Colon (tissue), 2 donors: ENCODE measurements around the gene EPHB3.
"Not testable (repeated sequence)": the region's sequence is repeated elsewhere in the genome, so short reads cannot be mapped to it uniquely, and the experiment has no call there.

Experiments used
- FAIRE-seq: peaks from 2 replicates; lab custom pipeline; 2012; peaks lifted over from hg19 to GRCh38; lab: Jason Lieb, UNC
- donor health status: control.
- donor health status: control.

The EPHB3 gene

GRCh38 chr3:184600685-184601377, 39.2 kb downstream of the EPHB3 start:
- FAIRE-seq: no peak

GRCh38 chr3:184601576-184602371, 40.2 kb downstream of the EPHB3 start:
- no peak for FAIRE-seq

- FAIRE-seq: no peak
Measured at GRCh38 chr3:184602372-184603150, 41.0 kb downstream of the EPHB3 start.

- FAIRE-seq: no peak
Measured at GRCh38 chr3:184603151-184604030, 41.8 kb downstream of the EPHB3 start.

- FAIRE-seq: no peak
Measured at GRCh38 chr3:184604039-184604601, 42.5 kb downstream of the EPHB3 start.

DNA sequence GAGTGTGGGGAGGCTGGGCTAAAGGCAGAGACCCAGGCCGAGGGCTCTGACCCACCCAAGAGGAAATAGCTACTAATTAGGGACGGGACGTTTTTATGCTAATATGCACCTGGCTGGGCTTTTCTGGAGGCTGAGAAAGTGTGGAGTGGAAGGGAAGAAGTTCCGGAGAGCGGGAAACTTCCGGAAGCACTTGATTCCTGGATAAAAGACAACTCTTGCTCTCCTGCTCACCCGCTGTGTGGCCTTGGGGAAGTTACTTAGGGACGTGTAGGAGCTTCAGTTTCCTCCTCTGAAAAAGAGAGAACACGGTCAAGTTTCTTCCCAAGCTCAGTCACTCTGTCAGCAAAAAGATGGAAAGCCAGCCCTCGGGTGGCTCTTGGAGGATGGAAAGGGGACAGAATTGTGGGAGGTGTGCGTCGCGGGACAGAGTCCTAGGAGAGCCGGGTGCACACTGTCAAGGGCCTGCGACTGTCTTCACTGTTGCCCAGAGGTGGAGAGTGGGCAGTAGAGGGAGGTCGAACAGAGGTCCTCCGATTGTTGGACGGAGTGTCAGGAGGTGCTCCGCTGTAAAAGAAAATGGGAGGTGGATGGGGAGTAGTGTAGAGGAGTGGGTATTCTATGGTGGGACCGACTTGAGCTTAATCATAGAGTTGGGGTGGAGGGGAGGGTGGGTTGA, 43.2 kb downstream of the EPHB3 start:
- no peak for FAIRE-seq

DNA sequence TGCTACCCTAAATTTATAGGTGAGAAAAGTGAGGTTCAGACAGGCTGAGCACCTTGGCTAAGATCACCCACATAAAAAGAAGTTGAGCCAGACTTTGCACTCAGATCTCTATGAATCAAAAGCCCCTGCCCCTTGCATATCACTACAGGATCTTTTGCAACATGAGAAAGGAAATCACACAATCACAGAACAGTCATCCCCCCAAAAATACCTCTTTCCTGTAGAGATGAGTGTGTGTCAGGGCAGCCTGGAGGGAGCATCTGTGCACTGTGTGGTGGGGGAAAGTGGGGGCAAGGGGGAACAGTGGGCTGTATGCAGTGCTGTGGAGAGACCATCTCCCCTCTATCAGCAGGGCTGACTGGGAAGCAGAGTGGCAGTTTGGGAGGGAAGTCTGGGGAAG, 46.6 kb downstream of the EPHB3 start:
- FAIRE-seq: no peak

DNA sequence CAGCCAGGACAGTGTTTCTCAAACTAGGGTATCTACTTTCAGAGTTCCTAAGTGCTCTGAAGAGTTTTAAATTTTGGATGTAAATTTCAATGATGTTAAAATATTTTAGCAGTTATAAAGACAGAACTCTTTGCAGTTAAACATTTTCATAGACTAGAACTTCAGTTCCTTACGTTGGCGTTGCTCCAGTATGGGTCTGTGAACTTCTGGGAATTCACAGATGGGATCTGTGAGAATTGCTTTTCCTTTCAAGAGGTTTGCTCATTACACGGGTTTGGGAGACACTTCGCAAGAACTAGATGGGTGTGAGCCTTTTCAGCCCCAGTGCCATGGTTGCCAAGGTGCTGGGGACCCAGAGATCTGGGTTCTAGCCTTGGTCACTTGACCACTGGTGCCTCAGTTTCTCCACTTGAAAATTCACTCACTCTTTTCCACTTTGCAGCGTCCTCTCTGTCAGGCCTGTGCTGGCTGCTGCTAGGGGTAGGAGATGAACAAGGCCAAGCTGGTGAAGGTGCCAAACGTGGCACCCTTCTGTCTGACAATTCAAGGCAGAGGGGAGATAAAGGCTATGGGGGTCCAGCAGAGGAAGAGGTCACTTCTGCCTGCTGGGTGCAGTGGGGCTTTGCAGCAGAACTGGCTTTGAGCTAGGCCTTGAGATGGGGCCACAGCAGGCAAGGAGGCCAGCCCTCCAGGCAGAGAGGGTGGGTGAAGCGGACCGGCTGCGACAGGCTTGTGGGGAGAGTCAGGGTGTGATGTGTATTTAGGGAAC, 48.1 kb downstream of the EPHB3 start:
- FAIRE-seq: no peak

DNA sequence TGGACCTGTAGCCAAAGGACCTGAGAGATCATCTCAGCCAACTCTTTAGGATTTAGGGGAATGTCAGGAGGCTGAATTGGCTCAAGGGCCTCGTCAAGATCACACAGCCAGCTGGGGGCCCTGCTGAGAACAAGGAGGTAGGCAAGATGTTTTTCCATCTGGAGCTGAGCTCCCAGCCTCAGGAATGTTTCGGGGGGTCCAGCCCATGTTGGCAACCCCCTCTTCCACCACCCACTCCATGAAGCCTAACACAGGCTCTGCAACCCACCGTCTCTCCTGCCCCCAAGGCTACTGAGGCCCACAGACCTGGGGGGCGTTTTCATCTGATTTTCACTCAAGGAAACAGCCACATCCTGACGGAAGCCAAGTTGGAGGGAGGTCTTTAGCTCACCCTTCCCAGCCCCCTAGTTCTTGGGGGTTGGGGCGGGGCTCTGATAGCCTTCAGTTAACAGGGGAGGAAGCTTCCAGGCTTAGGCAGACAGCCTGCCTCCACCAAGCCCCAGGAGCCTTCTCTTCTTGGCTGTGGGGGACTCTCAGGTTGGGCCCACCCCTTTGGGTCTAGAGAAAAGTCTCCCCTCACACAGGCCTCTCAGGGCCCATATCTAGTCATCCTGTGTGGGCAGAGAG, 48.8 kb downstream of the EPHB3 start:
- no peak for FAIRE-seq

DNA sequence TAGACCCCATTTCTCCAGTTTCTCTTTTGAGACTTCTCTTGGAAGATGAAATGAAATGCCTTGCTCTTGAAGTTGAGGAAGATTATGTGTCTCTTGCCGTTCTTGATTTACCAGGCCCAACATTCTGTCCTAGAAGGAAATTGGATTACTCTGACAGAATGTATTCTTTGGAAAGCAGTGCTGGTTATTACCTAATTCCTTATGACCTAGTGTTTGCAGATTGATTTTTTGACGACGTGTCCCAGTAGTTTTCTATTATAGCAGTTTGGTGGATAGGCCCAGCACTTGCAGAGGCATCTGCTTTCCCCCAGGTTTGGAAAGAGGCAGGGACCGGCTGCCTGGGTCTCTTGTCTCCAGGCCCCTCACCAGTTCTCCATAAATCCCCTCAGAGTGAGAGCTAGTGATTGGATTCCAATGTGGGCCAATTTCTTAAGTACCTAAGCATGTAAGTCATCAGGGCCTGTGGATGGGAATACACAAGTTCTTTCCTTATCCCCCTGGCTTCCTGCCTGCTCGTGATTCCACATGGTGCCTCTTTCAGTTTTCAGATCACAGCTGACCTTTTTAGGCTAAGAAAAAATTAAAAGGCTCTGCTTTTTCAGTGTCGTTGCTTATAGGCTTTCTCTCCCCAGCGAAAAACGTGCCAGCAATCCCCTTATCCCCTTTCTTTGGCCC, 50.2 kb downstream of the EPHB3 start:
- FAIRE-seq: no peak

DNA sequence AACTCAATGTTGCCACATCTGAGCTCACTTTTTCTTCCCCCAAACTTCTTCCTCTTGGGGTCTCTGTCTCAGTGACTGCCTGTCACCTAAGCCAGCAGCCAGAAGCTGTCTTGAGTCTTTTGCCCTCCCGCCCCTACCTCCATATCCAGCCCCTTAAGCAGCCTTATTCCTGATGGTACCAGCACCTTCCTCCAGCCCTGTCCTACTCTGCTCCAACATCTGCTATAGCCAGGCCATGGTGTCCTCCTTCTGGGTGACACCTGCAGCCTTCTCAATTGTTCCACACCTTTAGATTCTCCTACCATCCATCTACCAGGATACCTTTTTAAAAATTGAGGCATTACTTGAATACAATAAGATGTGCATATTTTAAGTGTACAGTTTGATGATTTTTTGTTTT, 53.8 kb downstream of the EPHB3 start:
- no peak for FAIRE-seq

DNA sequence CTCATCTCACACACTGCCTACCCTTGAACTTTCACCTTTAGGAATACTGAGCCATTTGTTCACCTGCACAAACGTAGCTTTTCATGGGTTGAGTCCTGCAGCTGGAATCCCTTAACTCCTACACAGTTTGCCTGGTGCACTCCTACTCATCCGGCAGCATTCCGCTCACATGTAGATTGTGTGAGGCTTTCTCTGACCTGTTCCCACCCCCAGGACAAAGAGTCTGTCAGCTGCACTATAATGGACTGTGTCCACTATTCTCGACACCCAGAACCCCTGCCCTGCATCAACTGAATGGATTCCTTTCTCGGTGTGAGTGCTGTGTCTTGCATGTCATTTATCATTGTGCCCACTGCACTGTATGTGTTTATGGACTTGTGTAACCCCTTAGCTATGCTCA, 54.9 kb downstream of the EPHB3 start:
- FAIRE-seq: no peak

- not testable (repeated sequence) for FAIRE-seq
Measured at GRCh38 chr3:184617306-184617705, 55.7 kb downstream of the EPHB3 start.

GRCh38 chr3:184618811-184619210, 57.2 kb downstream of the EPHB3 start:
- no peak for FAIRE-seq

DNA sequence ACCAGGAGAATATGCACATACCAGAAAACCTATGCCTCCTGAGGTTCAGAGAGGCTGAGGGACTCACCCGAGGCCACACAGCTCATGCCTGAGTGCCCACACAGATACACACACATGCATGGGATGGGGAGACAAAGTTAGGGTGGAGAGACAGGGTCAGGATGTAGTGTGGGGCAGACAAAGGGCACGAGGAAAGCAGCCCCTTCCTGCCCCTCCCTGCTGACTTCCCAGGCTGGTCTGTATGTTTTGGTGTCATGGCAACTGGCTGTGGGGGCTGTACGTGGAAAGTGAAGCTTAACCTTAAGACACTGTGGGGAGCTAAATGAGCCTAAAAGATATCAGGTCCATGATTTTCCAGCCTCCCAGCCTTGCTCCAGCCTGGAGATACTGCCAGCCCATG, 57.8 kb downstream of the EPHB3 start:
- FAIRE-seq: no peak

DNA sequence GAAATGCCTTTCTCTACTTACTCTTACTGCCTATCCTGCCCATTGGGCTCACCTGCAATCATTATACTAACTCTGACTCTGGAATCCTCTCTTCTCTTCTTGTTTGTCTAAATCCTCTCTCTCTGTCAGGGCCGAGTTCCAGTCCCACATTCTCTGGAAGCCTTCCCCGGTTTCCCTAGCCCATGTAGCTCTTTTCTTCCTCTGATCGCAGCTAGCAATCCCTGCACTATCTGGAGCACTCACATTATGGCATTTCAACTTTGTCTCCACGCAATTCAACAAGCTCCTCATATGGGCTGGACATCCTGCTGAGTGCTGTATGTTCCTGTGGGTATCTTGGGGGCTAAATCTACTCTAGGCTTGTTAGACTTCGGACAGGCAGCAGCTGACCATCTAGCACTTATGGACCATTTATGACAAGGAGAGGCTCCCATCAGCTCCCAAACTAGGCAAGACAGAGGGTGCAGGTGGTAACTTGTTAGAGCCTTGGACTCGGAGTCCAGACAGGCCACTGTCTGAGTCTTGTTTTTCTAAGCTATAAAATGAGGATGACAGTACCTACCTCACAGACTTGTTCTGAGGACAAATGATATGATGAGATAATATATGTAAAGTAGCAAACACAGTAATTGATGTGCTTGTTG, 58.3 kb downstream of the EPHB3 start:
- no peak for FAIRE-seq

DNA sequence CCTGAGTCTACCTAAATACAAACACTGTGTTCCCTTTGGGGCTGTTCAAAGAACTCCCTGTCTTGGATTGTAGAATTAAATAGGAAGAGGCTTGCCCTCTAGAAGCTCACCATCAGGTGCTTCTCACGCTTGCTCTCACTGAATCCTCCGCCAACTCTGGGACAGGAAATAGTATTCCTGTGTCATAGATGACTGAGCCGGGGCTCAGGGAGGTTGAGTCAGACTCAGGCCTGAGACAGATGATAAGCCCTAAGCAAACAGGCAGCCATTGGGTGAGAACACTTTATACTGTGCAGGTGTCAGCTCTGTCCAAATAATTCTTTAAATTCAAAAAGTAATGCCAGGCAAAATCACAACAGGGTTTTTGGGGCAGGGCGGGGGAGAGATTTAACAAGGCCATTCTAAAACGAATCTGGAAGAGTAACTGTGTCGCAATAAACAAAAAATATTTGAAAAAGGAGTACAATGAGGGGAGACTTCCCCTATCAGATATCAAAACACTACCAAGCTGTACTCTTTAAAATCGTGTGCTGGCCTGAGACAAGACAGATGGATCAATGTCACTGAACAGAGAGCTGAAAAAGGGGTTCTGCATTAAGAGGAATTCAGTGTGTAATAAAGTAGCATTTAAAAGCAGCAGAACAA, 59.0 kb downstream of the EPHB3 start:
- no peak for FAIRE-seq

- not testable (repeated sequence) for FAIRE-seq
Measured at GRCh38 chr3:184622156-184622555, 60.6 kb downstream of the EPHB3 start.
